Measurements from ENCODE around the gene RNF224.
"Not testable (repeated sequence)": the region's sequence is repeated elsewhere in the genome, so short reads cannot be mapped to it uniquely, and the experiment has no call there.

Gene RNF224

DNA sequence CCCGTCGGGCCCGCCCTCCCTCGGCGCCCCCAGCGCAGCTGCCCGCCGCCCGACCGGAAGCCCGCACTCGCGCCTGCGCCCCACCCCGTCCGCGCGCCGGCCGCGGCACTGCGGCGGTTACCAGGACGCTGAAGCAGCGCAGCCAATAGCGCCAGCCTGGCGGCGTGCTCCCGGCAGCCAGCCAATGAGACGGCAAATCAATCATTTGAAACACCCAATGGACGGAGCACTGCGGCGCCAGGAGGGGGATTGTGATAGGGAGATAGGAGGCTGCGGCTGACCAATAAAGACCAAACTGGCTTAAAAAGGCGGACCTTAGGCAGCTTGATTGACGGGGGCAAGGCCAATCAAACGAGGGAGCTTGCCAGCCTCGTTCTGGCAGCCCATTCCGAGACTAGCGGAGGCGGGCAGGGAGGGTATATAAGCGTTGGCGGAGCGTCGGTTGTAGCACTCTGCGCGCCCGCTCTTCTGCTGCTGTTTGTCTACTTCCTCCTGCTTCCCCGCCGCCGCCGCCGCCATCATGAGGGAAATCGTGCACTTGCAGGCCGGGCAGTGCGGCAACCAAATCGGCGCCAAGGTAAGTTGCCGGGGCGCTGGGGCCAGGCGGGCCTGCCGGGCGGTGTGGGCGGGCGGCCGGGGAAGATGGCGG is 13.7 kb downstream of the RNF224 start, which contains the start of gene TUBB4B:
Gene TUBB4B, plus strand, starts transcription at position 447 of the 649 bp plus-strand sequence. Its CDS starts 74 bp downstream, at position 521.
- TF ChIP-seq ZNF274 (IDR thresholded peaks at IDR 0.05; ENCODE audit: low read depth, low read length), result no peak
- peak within 1 kb of the TSS; percentile 80 for H3K4me3 ChIP-seq (ENCODE audit: low read length)

DNA sequence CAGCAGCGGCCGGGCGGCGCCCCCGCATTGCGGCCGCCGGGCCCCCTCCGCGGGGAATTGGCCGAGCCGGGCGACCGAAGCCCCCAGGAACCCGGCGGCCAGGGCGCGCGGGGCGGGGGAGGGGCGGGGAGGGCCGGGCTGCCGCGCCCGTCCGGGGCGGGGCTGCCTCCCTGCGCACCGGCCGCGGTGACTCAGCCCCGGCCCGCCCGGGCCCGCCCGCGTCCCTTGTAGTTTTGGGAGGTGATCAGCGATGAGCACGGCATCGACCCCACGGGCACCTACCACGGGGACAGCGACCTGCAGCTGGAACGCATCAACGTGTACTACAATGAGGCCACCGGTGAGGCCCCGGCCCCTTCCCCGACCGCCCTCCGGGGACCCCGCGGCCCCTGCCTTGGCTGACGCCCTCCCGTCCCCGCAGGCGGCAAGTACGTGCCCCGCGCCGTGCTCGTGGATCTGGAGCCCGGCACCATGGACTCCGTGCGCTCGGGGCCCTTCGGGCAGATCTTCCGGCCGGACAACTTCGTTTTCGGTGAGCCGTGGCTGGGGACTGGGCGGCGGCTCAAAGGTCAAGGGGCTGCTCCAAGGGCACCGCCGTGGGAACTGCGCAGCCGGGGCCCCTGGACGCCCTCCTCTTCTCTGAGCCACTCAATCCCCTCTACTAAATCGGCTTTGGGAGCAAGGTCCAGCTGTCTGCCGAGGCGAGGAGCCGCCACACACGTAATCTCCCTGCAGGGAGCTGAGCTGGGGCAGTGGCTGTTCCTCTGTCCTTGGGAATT is 14.4 kb downstream of the RNF224 start:
- no peak for TF ChIP-seq ZNF274 (IDR thresholded peaks at IDR 0.05; ENCODE audit: low read depth, low read length)
- H3K4me3 ChIP-seq (ENCODE audit: low read length), result peak overlapping the region; percentile 80

DNA sequence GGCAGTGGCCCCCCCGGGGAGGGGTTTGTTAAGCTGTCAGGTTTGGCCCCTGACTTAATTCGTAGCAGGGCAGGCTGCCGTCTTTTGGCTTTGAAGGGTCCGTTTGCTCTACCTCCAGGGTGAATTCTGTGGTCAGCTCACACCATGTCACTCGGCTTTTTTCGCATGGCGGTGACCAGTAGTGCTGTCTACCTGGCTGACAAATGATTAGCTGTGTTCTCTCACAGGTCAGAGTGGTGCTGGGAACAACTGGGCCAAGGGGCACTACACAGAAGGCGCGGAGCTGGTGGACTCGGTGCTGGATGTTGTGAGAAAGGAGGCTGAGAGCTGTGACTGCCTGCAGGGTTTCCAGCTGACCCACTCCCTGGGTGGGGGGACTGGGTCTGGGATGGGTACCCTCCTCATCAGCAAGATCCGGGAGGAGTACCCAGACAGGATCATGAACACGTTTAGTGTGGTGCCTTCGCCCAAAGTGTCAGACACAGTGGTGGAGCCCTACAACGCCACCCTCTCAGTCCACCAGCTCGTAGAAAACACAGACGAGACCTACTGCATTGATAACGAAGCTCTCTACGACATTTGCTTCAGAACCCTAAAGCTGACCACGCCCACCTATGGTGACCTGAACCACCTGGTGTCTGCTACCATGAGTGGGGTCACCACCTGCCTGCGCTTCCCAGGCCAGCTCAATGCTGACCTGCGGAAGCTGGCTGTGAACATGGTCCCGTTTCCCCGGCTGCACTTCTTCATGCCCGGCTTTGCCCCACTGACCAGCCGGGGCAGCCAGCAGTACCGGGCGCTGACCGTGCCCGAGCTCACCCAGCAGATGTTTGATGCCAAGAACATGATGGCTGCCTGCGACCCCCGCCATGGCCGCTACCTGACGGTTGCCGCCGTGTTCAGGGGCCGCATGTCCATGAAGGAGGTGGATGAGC is 15.2 kb downstream of the RNF224 start:
- peak overlapping the region; percentile 80 for H3K4me3 ChIP-seq (ENCODE audit: low read length)
- TF ChIP-seq ZNF274 (IDR thresholded peaks at IDR 0.05; ENCODE audit: low read depth, low read length), result no peak

DNA sequence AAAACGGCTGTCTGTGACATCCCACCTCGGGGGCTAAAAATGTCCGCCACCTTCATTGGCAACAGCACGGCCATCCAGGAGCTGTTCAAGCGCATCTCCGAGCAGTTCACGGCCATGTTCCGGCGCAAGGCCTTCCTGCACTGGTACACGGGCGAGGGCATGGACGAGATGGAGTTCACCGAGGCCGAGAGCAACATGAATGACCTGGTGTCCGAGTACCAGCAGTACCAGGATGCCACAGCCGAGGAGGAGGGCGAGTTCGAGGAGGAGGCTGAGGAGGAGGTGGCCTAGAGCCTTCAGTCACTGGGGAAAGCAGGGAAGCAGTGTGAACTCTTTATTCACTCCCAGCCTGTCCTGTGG is 15.9 kb downstream of the RNF224 start:
- H3K4me3 ChIP-seq (ENCODE audit: low read length), result not testable (repeated sequence)

DNA sequence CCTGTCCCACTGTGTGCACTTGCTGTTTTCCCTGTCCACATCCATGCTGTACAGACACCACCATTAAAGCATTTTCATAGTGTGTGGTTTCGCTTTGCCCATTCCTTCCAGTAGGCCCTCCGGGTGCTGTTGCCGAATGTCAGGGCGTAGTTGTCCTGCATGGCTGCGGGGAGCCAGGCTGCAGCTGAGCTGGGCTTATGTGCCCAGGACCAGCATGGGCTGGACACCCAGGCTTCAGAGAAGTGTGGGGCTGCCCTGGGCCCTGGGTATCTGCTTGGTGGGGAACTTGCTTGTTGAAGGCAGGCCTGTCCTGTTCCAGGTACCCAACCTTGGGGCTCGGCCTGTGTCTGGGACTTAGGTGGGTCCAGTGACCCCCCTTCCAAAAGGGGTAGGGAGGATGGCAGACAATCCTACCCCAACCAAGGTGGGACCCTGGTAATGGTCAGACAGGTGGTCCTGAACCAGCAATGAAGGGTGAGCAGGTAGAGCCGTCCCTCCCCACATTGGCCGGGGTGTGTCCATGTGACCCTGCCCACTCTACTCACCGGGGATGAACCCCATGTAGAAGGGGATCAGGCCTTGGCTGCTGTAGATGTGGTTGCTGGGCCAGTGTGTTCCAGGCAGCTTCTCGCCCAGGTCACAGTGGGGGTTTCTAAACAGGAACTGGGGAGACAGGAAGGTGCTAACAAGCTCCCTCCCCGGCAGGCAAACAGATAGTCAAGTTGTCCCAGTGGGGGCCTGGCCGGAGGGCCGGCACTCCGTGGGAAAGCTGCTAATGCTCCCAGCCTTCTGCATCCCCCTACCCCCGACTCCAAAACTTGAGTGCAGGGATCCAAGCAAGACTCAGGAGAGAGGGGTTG is 16.6 kb downstream of the RNF224 start:
- TF ChIP-seq ZNF274 (IDR thresholded peaks at IDR 0.05; ENCODE audit: low read depth, low read length), result no peak
- H3K4me3 ChIP-seq (ENCODE audit: low read length), result no peak overlapping the region

DNA sequence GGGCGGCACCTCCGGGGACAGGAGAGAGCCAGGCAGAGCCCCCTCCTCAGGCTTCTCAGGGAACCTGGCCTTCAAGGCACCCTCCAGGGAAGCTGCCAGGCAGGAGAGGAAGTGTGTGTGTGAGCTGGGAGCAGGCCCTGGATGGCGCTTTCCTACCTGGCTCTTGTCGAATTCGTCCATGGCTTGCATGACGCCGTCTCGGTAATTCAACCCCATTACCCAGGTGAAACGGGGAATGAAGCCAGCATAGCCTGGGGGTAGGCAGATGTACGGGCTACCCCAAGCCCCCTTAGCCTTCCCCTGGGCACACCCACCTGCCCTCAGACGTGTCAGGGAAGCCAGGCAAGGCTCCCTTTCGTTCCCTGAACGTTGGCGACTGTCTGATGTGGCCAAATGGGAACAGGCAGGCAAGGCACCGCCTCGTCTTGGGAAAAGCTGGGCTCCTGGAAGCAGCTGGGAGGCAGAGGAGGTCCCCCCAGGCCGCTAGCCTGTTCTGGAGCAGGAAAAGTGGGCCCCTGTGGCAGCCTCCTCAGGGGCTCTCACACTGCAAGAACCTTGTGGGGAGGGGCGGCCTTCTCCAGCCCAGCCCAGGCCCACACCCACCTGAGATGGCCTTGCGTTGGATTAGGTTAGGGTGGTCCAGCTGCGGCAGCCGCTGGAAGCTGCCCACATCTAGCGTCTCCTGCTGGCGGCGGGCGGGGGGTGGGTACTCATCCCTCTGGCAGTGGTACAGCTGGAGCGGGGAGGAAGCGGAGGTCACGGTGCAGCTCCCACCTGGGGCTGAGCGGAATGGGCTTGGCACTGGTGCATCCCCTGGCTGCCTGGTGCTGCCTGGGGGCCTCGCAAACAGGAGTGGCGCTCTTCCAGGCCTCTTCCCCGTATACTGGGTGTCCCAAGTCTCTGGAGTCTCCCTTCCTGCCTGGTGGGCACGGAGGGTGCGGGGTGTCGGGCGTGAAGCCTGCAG is 17.5 kb downstream of the RNF224 start:
- no peak overlapping the region for H3K4me3 ChIP-seq (ENCODE audit: low read length)

DNA sequence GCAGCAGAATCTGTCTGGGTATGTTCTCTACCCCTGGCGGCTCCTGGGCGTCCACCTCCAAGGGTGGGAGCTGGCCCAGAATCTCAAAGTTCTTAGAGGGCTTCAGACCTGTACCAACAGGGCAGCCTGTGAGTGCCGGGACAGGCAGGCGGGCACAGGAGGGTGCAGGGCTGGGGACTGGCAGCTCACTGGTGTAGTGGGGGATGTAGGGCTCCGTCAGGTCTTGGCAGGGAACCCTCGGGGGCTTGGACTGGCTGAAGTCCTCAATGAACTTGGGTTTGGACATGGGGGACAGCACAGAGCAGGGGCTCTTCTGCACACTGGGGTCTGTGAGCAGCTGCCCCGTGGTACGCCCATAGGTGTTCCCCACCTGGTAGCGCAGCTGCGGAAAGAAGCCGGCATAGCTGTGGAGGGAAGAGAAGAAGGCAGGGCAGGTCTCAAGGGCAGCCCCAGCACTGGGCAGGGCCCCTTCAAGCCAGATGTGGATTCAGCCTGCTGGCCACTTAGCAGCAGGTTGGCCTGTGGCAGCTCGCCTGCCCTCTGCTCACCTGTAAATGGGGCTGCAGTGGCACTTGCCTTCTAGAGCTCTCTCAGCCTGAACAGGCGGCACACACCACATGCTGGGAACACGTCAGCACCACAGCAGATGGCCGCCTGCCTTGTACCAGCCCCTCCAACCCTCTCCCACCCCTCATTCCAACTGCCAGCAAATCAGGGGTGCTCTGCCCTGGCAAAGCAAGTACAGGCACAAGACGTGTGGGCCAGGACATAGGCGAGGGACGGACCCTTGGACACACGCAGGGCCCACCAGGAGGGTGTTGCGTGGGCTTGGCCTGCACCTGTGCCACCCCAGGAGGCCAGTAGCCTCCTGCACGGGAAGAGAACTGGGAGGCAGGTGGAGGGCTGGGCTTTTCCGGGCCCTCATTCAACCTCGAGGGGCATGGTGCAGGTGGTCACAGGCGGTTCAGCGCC is 18.4 kb downstream of the RNF224 start:
- no peak overlapping the region for H3K4me3 ChIP-seq (ENCODE audit: low read length)
- no peak for TF ChIP-seq ZNF274 (IDR thresholded peaks at IDR 0.05; ENCODE audit: low read depth, low read length)

More for the DNA sequence above, 17.5 kb downstream of the RNF224 start:
- TF ChIP-seq ZNF274 (IDR thresholded peaks at IDR 0.05; ENCODE audit: low read depth, low read length), result no peak

DNA sequence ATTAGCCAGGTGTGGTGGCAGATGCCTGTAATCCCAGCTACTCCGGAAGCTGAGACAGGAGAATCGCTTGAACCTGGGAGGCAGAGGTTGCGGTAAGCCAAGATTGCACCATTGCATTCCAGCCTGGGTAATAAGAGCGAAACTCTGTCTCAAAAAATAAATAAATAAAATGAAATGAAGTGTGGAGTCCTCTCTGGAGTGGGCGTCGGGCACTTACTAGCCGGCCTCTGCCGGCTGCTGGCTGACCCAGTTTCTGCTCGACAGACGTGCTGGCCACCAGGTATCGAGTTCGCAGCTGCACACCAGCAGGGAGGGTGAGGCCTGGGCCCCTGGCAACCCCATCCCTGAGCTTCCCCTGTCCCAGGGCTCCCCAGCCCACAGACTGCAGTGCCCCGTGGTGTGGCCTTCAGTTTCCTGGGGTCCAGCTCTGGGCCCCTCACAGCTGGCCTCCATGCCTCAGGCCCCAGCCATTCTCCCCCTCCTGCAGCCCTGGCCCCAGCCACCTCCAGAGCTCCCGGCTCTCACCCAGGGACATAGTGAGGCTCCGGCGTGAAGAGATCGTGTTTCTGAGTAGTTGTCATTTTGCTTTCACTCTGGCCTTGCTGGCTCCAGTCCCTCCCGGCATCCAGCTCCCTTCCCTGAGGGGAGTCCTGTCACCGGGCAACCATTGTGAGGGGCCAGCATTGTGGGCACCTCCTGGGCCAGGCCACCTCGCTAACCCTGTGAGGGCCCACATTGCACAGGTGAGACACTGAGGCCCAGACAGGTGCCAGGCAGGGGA is 20.0 kb downstream of the RNF224 start:
- H3K4me3 ChIP-seq (ENCODE audit: low read length), result no peak overlapping the region
- no peak for TF ChIP-seq ZNF274 (IDR thresholded peaks at IDR 0.05; ENCODE audit: low read depth, low read length)

DNA sequence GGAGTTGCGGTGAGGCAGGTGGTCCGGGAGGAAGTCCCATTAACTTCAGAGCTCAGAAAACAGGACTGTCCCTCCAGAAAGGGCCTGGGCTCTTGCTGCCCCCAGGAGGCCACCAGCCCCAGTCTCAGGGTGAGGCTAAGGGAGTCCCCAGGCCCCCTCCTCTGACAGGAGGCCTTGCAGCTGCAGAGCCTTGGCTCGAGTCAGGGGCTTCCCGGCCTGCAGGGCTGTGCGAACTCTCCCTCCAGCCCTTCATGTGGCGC is 20.5 kb downstream of the RNF224 start:
- H3K4me3 ChIP-seq (ENCODE audit: low read length), result no peak overlapping the region
- no peak for TF ChIP-seq ZNF274 (IDR thresholded peaks at IDR 0.05; ENCODE audit: low read depth, low read length)

DNA sequence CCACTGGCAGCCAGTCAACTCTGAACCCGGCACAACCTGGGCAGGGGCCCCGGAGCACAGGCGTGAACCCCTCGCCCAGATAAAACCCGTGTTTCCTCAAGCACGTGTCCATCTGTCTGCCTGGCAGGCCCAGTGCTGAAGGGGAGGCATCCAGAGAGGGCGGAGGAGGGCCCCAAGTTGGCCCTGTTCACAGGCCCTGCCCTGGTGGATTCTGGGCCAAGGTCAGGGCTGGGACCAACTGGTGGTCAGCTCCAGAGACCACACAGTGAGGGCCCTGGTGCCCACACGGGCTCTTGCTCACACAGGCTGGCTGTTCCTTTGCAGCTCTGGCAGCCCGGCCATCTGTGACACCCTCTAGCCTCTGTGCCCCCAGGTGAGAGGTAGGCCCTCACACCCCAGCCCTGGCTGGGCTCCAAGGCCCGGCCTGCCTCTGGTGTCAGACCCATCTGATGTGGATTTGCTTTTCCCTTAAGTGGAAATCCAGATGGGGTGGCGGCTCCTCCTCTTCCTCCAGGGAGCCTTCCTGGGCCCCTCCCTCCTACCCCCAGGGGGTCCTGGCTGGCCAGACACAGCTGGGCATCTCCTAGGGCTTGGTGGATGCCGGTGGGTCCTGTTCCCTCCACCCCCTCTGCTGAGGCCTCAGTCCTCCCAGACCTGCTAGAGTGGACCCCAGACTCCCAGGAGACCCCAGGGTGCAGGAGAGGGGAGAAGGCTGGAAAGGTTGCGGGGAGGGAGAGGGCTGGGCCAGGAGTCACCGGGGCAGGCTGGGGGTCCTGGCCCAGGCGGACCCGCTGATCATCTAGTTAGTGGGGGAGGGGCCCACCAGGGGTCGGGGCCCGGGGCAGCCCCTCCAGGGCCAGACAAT is 23.3 kb downstream of the RNF224 start:
- TF ChIP-seq ZNF274 (IDR thresholded peaks at IDR 0.05; ENCODE audit: low read depth, low read length), result no peak
- H3K4me3 ChIP-seq (ENCODE audit: low read length), result no peak overlapping the region
